H1 (cell line): ENCODE results near the gene HSCB. TPM values are rescaled to one million over a fixed set of nuclear protein-coding genes. Genes with fewer than 3 reads are reported as not detected.

Experiments used
- CTCF ChIA-PET: fragments of 300-600 bp; sonication (Branson Sonifier 250); formaldehyde crosslinking; loops from one replicate; lab custom pipeline; 2021; ENCODE audit not compliant: partially characterized antibody; lab: Charles Lee
- POLR2A ChIA-PET: fragments of 300-600 bp; sonication (Branson Sonifier 250); formaldehyde crosslinking; loops from one replicate; lab custom pipeline; 2021; ENCODE audit warnings: inconsistent platforms; ENCODE audit not compliant: partially characterized antibody; lab: Charles Lee
- DNase-seq, 2 experiments: peaks; one replicate each; pipeline versions ENCODE4 v3.0.0 to v3.0.0-alpha.2; 2010 to 2022; ENCODE audit warnings: low spot score in 2 of 2, low read depth in 1 of 2, mixed read lengths in 1 of 2
- FAIRE-seq: peaks from 2 replicates; lab custom pipeline; 2011; peaks lifted over from hg19 to GRCh38; lab: Jason Lieb, UNC
- H2AFZ ChIP-seq: 2 replicates; pipeline ENCODE4 v1.8.1; 2012; ENCODE audit warnings: low read length, inconsistent platforms
- H2AK5ac ChIP-seq: 2 replicates; pipeline ENCODE4 v1.6.1; 2013; ENCODE audit warnings: low read depth, low read length
- H2BK120ac ChIP-seq: replicated peaks from 2 replicates; pipeline ENCODE3; 2013; ENCODE audit warnings: low read depth, low read length, inconsistent platforms
- H2BK12ac ChIP-seq: 2 replicates; pipeline ENCODE4 v1.6.1; 2013; ENCODE audit warnings: low read depth, low read length
- H2BK15ac ChIP-seq: 2 replicates; pipeline ENCODE4 v1.6.1; 2013; ENCODE audit warnings: low read length
- H2BK20ac ChIP-seq: 2 replicates; pipeline ENCODE4 v1.6.1; 2013; ENCODE audit warnings: low read length
- H2BK5ac ChIP-seq: 2 replicates; pipeline ENCODE4 v1.6.1; 2013; ENCODE audit warnings: low read depth, low read length
- H3K14ac ChIP-seq: 2 replicates; pipeline ENCODE4 v1.6.1; 2013; ENCODE audit warnings: inconsistent platforms; ENCODE audit not compliant: insufficient read length
- H3K18ac ChIP-seq: 2 replicates; pipeline ENCODE4 v1.6.1; 2013; ENCODE audit warnings: low read length; ENCODE audit errors: extremely low read depth
- H3K23ac ChIP-seq: 2 replicates; pipeline ENCODE4 v1.6.1; 2013; ENCODE audit warnings: inconsistent platforms; ENCODE audit not compliant: insufficient read length
- H3K23me2 ChIP-seq: 2 replicates; pipeline ENCODE4 v1.6.1; 2013; ENCODE audit warnings: low read depth, low read length
- H3K27ac ChIP-seq: 2 replicates; pipeline ENCODE4 v1.6.1; 2011; ENCODE audit warnings: low read depth, low read length, inconsistent platforms
- H3K27me3 ChIP-seq, 4 experiments: replicated peaks in 1 of 4; 1 replicate in 1 of 4; 2 replicates in 3 of 4; pipeline versions ENCODE4 v1.6.1 to v1.8.1; 2011 to 2013; ENCODE audit warnings: low read length in 3 of 4, mild to moderate bottlenecking in 3 of 4, inconsistent platforms in 2 of 4, mixed read lengths in 2 of 4, moderate library complexity in 1 of 4; ENCODE audit not compliant: control insufficient read depth in 3 of 4, insufficient read depth in 3 of 4; ENCODE audit errors: extremely low read depth in 1 of 4
- H3K36me3 ChIP-seq, 4 experiments: 2 replicates each; pipeline versions ENCODE4 v1.6.1 to v1.8.1; 2011 to 2013; ENCODE audit warnings: mild to moderate bottlenecking in 4 of 4, low read length in 3 of 4, moderate library complexity in 2 of 4, control low read depth in 1 of 4, inconsistent platforms in 1 of 4; ENCODE audit not compliant: insufficient read depth in 4 of 4, control insufficient read depth in 2 of 4
- H3K4ac ChIP-seq: replicated peaks from 2 replicates; pipeline ENCODE3; 2013; ENCODE audit warnings: low read length, low read depth, mixed read lengths, inconsistent platforms; ENCODE audit not compliant: insufficient read length
- H3K4me1 ChIP-seq, 4 experiments: replicated peaks in 1 of 4; 1 replicate in 1 of 4; 2 replicates in 3 of 4; pipeline versions ENCODE4 v1.6.1 to v1.8.1; 2011 to 2013; ENCODE audit warnings: low read length in 3 of 4, inconsistent platforms in 2 of 4, mixed read lengths in 1 of 4; ENCODE audit not compliant: insufficient read depth in 4 of 4, control insufficient read depth in 3 of 4
- H3K4me2 ChIP-seq, 2 experiments: 2 replicates each; pipeline versions ENCODE4 v1.6.1 to v1.8.1; 2011 to 2013; ENCODE audit warnings: low read depth in 2 of 2, low read length in 2 of 2, control low read depth in 1 of 2, inconsistent platforms in 1 of 2, mild to moderate bottlenecking in 1 of 2; ENCODE audit not compliant: insufficient read depth in 1 of 2
- H3K4me3 ChIP-seq, 4 experiments: fragments of 200-600, 300-600 bp in 1 of 4; sonication (generic), shearing (Covaris generic), sonication (Bioruptor Twin) in 1 of 4; 2 replicates each; pipeline versions ENCODE4 v1.5.1 to v1.8.1; 2011 to 2016; ENCODE audit warnings: low read length in 4 of 4, low read depth in 3 of 4, control low read depth in 2 of 4, inconsistent platforms in 2 of 4, mild to moderate bottlenecking in 2 of 4, mixed read lengths in 1 of 4, moderate library complexity in 1 of 4; ENCODE audit not compliant: insufficient read depth in 2 of 4; ENCODE audit errors: extremely low read depth in 1 of 4
- H3K56ac ChIP-seq: replicated peaks from 2 replicates; pipeline ENCODE3; 2013; ENCODE audit warnings: low read depth, mild to moderate bottlenecking, mixed read lengths, low read length, inconsistent platforms; ENCODE audit not compliant: insufficient read length
- H3K79me1 ChIP-seq: 2 replicates; pipeline ENCODE4 v1.6.1; 2013; ENCODE audit warnings: low read depth, low read length, control low read depth
- H3K79me2 ChIP-seq, 2 experiments: 2 replicates each; pipeline versions ENCODE4 v1.6.1 to v1.8.1; 2012 to 2013; ENCODE audit warnings: low read length in 2 of 2, mild to moderate bottlenecking in 2 of 2, inconsistent platforms in 1 of 2; ENCODE audit not compliant: insufficient read depth in 2 of 2, control insufficient read depth in 1 of 2
- H3K9ac ChIP-seq, 4 experiments: replicated peaks in 1 of 4; 1 replicate in 1 of 4; 2 replicates in 3 of 4; pipeline versions ENCODE4 v1.6.1 to v1.8.1; 2011 to 2013; ENCODE audit warnings: low read depth in 3 of 4, low read length in 3 of 4, control low read depth in 2 of 4, mild to moderate bottlenecking in 2 of 4, moderate library complexity in 2 of 4, inconsistent platforms in 1 of 4; ENCODE audit errors: extremely low read depth in 1 of 4
- H3K9me3 ChIP-seq, 2 experiments: 2 replicates each; pipeline versions ENCODE4 v1.6.1 to v1.8.1; 2012 to 2013; ENCODE audit warnings: mild to moderate bottlenecking in 2 of 2, moderate library complexity in 2 of 2, control low read depth in 1 of 2, inconsistent platforms in 1 of 2, low read depth in 1 of 2, low read length in 1 of 2, mixed read lengths in 1 of 2; ENCODE audit not compliant: insufficient read depth in 2 of 2
- H4K20me1 ChIP-seq, 2 experiments: replicated peaks in 1 of 2; 2 replicates each; pipeline versions ENCODE3 to v1.8.1; 2011 to 2013; ENCODE audit warnings: inconsistent platforms in 2 of 2, low read length in 2 of 2, mild to moderate bottlenecking in 1 of 2; ENCODE audit not compliant: insufficient read depth in 2 of 2, control insufficient read depth in 1 of 2
- H4K5ac ChIP-seq: 2 replicates; pipeline ENCODE4 v1.6.1; 2013; ENCODE audit warnings: low read length, low read depth, mixed read lengths, inconsistent platforms; ENCODE audit not compliant: insufficient read length
- H4K8ac ChIP-seq: 2 replicates; pipeline ENCODE4 v1.8.0; 2013; ENCODE audit warnings: mild to moderate bottlenecking, moderate library complexity, low read length, inconsistent platforms; ENCODE audit not compliant: insufficient read depth; ENCODE audit errors: extremely low read depth
- H4K91ac ChIP-seq: replicated peaks from 2 replicates; pipeline ENCODE3; 2013; ENCODE audit warnings: low read length, mixed read lengths, inconsistent platforms; ENCODE audit not compliant: insufficient read length
- EZH2 ChIP-seq: fragments of 200-600 bp; sonication (generic); IDR thresholded peaks from 2 replicates; pipeline ENCODE4 v1.7.1; 2012; ENCODE audit warnings: low read depth, mild to moderate bottlenecking, moderate library complexity, low read length, inconsistent platforms; ENCODE audit not compliant: severe bottlenecking
- KDM1A ChIP-seq: fragments of 200-600, 300-600 bp; sonication (generic); IDR thresholded peaks from 2 replicates; pipeline ENCODE4 v1.7.1; 2016; ENCODE audit warnings: mild to moderate bottlenecking, low read length, borderline replicate concordance
- NANOG ChIP-seq: IDR thresholded peaks from 2 replicates; pipeline ENCODE4 v1.6.1; 2011; ENCODE audit warnings: low read length, low read depth, mild to moderate bottlenecking, inconsistent platforms; ENCODE audit not compliant: insufficient read depth, poor library complexity, severe bottlenecking
- NRF1 ChIP-seq: IDR thresholded peaks from 2 replicates; pipeline ENCODE4 v1.6.1; 2011; ENCODE audit warnings: mild to moderate bottlenecking, low read depth, low read length, improper control_type of control experiment
- POLR2AphosphoS5 ChIP-seq: IDR thresholded peaks from 2 replicates; pipeline ENCODE4 v1.6.1; 2011; ENCODE audit warnings: low read depth, low read length
- SIX5 ChIP-seq: IDR thresholded peaks from 2 replicates; pipeline ENCODE4 v1.6.1; 2011; ENCODE audit warnings: mild to moderate bottlenecking, low read depth, low read length
- SRF ChIP-seq: IDR thresholded peaks from 2 replicates; pipeline ENCODE4 v1.6.1; 2011; ENCODE audit warnings: mild to moderate bottlenecking, low read depth, low read length, moderate library complexity
- TAF1 ChIP-seq: IDR thresholded peaks from 2 replicates; pipeline ENCODE4 v1.6.1; 2011; ENCODE audit warnings: mild to moderate bottlenecking, low read depth, low read length
- TBP ChIP-seq: IDR thresholded peaks from 2 replicates; pipeline ENCODE4 v1.6.1; 2011; ENCODE audit warnings: low read depth, low read length, improper control_type of control experiment
- TCF12 ChIP-seq: IDR thresholded peaks from 2 replicates; pipeline ENCODE4 v1.6.1; 2011; ENCODE audit warnings: low read depth, mild to moderate bottlenecking, low read length
- WGBS, 2 experiments: shearing (Covaris generic) in 1 of 2; methylation state at CpG; one replicate each; pipeline versions ENCODE4 v1.1.6 to v1.1.7; 2013 to 2015; ENCODE audit warnings: low lambda C conversion rate in 2 of 2, mixed read lengths in 2 of 2, inconsistent platforms in 1 of 2, low coverage in 1 of 2, missing lambda C conversion rate in 1 of 2; ENCODE audit not compliant: insufficient replicate concordance in 2 of 2, insufficient coverage in 1 of 2, insufficient read length in 1 of 2; ENCODE audit errors: extremely low coverage in 1 of 2, missing lambda C conversion rate in 1 of 2; 5-methylcytosine and 5-hydroxymethylcytosine counted together
- polyA plus RNA-seq, 7 experiments: library from polyadenylated mRNA; depleted of rRNA in 3 of 7; stranded (reverse) in 5 of 7; unstranded in 2 of 7; fragments of >200 nt in 5 of 7; fragments of 200-250 nt in 2 of 7; gene quantifications; 1 replicate in 5 of 7; 2 replicates in 1 of 7; 4 replicates in 1 of 7; pipeline versions ENCODE4 v1.2.1 to v1.2.3, GENCODE V29; 2011 to 2013; ENCODE audit warnings: missing spikeins in 2 of 7, mixed read lengths in 2 of 7
- total RNA-seq: library from RNA; stranded (reverse); fragmentation: NEBNext Ultra II Directional; extraction: Animal tissue kit (Norgen Biotek cat#: 25700); gene quantifications from 2 replicates; pipeline ENCODE4 v1.2.1, GENCODE V29; 2021

HSCB gene
- total and polyA plus RNA-seq, 2 of the 8 experiments (the other 6 are each of a cell fraction or from before 2014, with no cell fraction given) = 14.7 to 16.6 TPM

DNA sequence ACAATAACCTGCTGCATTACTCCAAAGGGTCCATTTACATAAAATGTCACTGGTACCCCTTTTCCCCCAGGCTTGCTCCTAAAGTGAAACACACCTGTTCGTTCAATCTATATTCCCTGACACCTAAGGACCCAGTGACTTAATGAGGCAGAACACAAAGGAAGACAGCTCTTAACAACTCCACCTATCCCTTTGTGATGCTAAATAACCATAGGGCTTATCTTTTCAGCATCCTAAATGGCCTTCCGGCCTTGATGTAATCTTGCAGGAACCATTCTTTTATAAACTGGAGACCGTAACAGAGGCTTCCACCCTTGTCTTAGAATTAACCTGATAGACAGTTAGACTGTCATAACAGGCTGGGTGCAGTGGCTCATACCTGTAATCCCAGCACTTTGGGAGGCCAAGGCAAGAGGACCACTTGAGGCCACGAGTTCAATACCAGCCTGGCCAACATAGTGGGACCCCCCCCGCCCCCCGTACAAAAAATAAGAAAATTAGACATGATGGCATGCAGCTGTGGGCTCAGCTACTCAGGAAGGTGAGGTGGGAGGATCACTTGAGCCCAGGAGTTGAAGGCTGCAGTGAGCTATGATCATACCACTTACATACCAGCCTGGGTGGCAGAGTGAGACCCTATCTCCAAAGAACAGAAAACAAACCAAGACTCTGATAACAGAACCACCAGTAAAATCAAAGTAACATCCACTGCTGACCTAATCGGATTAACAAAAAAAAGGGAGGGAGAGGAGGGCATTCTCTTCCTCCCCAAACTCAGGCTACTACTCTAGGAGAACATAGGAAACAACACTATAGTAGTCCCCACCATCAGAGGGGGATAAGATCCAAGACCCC lies 5.3 kb upstream of the HSCB start:
- Histone ChIP-seq H3K56ac (no peak overlapping the region), H3K9ac (no peak overlapping the region), H2AFZ (no peak overlapping the region), H4K5ac (no peak overlapping the region), H2BK20ac (peak overlapping the region; percentile 55; the same call in 1 of the 2 replicates), H3K23ac (no peak overlapping the region), H3K79me2 (peaks cover 0 to 72% of the 10 kb centered on the region in 2 experiments; a peak in 3 of 4 replicates), H3K4me3 (peak overlapping the region in 1 of 4 experiments; percentile 21; a peak in 1 of 8 replicates), H4K20me1 (peaks cover 0 to 2% of the 10 kb centered on the region in 2 experiments), H3K27ac (0 out of 2 replicates have a peak overlapping the region, but pooled peaks have one; percentile 29), H3K36me3 (peaks cover 2 to 15% (median 10%) of the 10 kb centered on the region in 4 experiments; a peak in 5 of 8 replicates), H3K9me3 (no peaks in the 10 kb centered on the region), H2BK5ac (peak overlapping the region; percentile 86; the same call in 1 of the 2 replicates), H2BK120ac (peak overlapping the region; percentile 3), H2BK15ac (no peak overlapping the region), H3K18ac (peak overlapping the region; percentile 24; the same call in 1 of the 2 replicates), H3K23me2 (no peaks in the 10 kb centered on the region), H4K8ac (peak overlapping the region; percentile 41; the same call in 1 of the 2 replicates), H2AK5ac (peak overlapping the region; percentile 82; the same call in 1 of the 2 replicates), H3K27me3 (no peaks in the 10 kb centered on the region), H3K4me1 (peaks cover 2 to 10% (median 10%) of the 10 kb centered on the region in 4 experiments; a peak in 6 of 7 replicates), H2BK12ac (peak overlapping the region; percentile 85), H3K4me2 (peak overlapping the region; percentile 36 to 54; a peak in 3 of 4 replicates), H3K4ac (no peak overlapping the region), H4K91ac (no peak overlapping the region), H3K14ac (no peak overlapping the region), H3K79me1 (peaks cover 8% of the 10 kb centered on the region)
- CTCF ChIA-PET = interaction anchor here (0.5 to 0.6 kb wide), 2 partner anchors 33 to 740 kb away, joined by 3 to 4 read pairs; no protein-coding TSS in a partner anchor
- DNase-seq (no peak), FAIRE-seq (peak; percentile 92)
- POLR2A ChIA-PET = interaction anchor here (0.7 to 2.7 kb wide), 3 partner anchors 14 to 64 kb away, joined by 4 to 7 read pairs (median 5); partner anchors contain the start of gene XBP1
- whole genome bisulfite sequencing, 2 experiments = 60% methylated on average over 6 of the region's 7 CpGs; no CpG with 5 or more reads in 1 of the 2 experiments
- no peak for TF ChIP-seq SRF
- TF ChIP-seq SIX5 = no peak
- 0 out of 2 replicates have a peak, but pooled peaks have one; percentile 31 for TF ChIP-seq TCF12
- no peak for TF ChIP-seq NRF1
- 0 out of 2 replicates have a peak, but pooled peaks have one; percentile 18 for TF ChIP-seq TAF1
- peak; percentile 61 for TF ChIP-seq NANOG
- no peak for TF ChIP-seq POLR2AphosphoS5
- no peak for TF ChIP-seq TBP
- no peak for TF ChIP-seq EZH2
- TF ChIP-seq KDM1A = peak; percentile 73; the same call in 1 of the 2 replicates
